Mesenchymal stem cell (in vitro differentiated cells and primary cell): ENCODE measurements around the gene PRKX.
A peak's percentile ranks its signal among the peaks of the same experiment; 100 is the strongest.
"Not testable (repeated sequence)": the region's sequence is repeated elsewhere in the genome, so short reads cannot be mapped to it uniquely, and the experiment has no call there.

Experiments
- DNase-seq: peaks from one replicate; pipeline ENCODE4 v3.0.0-alpha.2; 2013
- H2AFZ ChIP-seq: one replicate; pipeline ENCODE4 v1.6.1; 2013; ENCODE audit warnings: low read depth, mild to moderate bottlenecking, control low read depth, inconsistent platforms, low read length, moderate library complexity
- H2AK5ac ChIP-seq: 2 replicates; pipeline ENCODE4 v1.6.1; 2013; ENCODE audit warnings: low read length, moderate library complexity, mild to moderate bottlenecking, inconsistent platforms; ENCODE audit not compliant: severe bottlenecking
- H2BK120ac ChIP-seq: one replicate; pipeline ENCODE4 v1.6.1; 2013; ENCODE audit warnings: low read depth, mild to moderate bottlenecking, inconsistent platforms, low read length, moderate library complexity
- H2BK12ac ChIP-seq, 2 experiments: one replicate each; pipeline ENCODE4 v1.6.1; 2013; ENCODE audit warnings: inconsistent platforms in 2 of 2, low read length in 2 of 2, mild to moderate bottlenecking in 2 of 2, moderate library complexity in 2 of 2, control low read depth in 1 of 2
- H2BK15ac ChIP-seq: one replicate; pipeline ENCODE4 v1.6.1; 2013; ENCODE audit warnings: mild to moderate bottlenecking, low read depth, inconsistent platforms; ENCODE audit not compliant: poor library complexity, severe bottlenecking
- H2BK5ac ChIP-seq: 2 replicates; pipeline ENCODE4 v1.6.1; 2013; ENCODE audit warnings: low read depth, mild to moderate bottlenecking, low read length, control low read depth, inconsistent platforms; ENCODE audit not compliant: poor library complexity, severe bottlenecking
- H3K14ac ChIP-seq, 2 experiments: one replicate each; pipeline ENCODE4 v1.6.1; 2013; ENCODE audit warnings: inconsistent platforms in 2 of 2, low read length in 2 of 2, control low read depth in 1 of 2, mild to moderate bottlenecking in 1 of 2, moderate library complexity in 1 of 2
- H3K18ac ChIP-seq, 2 experiments: one replicate each; pipeline ENCODE4 v1.6.1; 2013; ENCODE audit warnings: inconsistent platforms in 2 of 2, low read length in 2 of 2, control low read depth in 1 of 2, low read depth in 1 of 2, mild to moderate bottlenecking in 1 of 2
- H3K23ac ChIP-seq, 2 experiments: one replicate each; pipeline ENCODE4 v1.6.1; 2013; ENCODE audit warnings: inconsistent platforms in 2 of 2, low read length in 2 of 2, mild to moderate bottlenecking in 2 of 2, moderate library complexity in 2 of 2, control low read depth in 1 of 2
- H3K27ac ChIP-seq: 2 replicates; pipeline ENCODE4 v1.5.1; 2013; ENCODE audit warnings: mild to moderate bottlenecking, moderate library complexity, low read length, control low read depth, inconsistent platforms; ENCODE audit not compliant: poor library complexity, severe bottlenecking
- H3K27me3 ChIP-seq, 2 experiments: 2 replicates each; pipeline versions ENCODE4 v1.6.1 to v1.7.0; 2013; ENCODE audit warnings: low read length in 2 of 2, mild to moderate bottlenecking in 2 of 2, moderate library complexity in 2 of 2, control low read depth in 1 of 2, inconsistent platforms in 1 of 2; ENCODE audit not compliant: control insufficient read depth in 1 of 2, insufficient read depth in 1 of 2
- H3K36me3 ChIP-seq, 2 experiments: 2 replicates each; pipeline versions ENCODE4 v1.6.1 to v1.7.0; 2013; ENCODE audit warnings: low read length in 2 of 2, control low read depth in 1 of 2, inconsistent platforms in 1 of 2, low read depth in 1 of 2, mild to moderate bottlenecking in 1 of 2; ENCODE audit not compliant: insufficient read depth in 2 of 2, control insufficient read depth in 1 of 2
- H3K4ac ChIP-seq, 2 experiments: one replicate each; pipeline ENCODE4 v1.6.1; 2013; ENCODE audit warnings: inconsistent platforms in 2 of 2, low read length in 2 of 2, mild to moderate bottlenecking in 2 of 2, moderate library complexity in 2 of 2, control low read depth in 1 of 2, low read depth in 1 of 2
- H3K4me1 ChIP-seq: 2 replicates; pipeline ENCODE4 v1.6.1; 2013; ENCODE audit warnings: low read depth, low read length, control low read depth; ENCODE audit not compliant: control insufficient read depth, insufficient read depth
- H3K4me2 ChIP-seq: 2 replicates; pipeline ENCODE4 v1.6.1; 2013; ENCODE audit warnings: low read length, mild to moderate bottlenecking, inconsistent platforms; ENCODE audit not compliant: poor library complexity, severe bottlenecking
- H3K4me3 ChIP-seq, 2 experiments: 2 replicates each; pipeline versions ENCODE4 v1.5.1 to v1.7.0; 2013; ENCODE audit warnings: low read length in 2 of 2, mild to moderate bottlenecking in 2 of 2, control low read depth in 1 of 2, low read depth in 1 of 2; ENCODE audit not compliant: insufficient read depth in 1 of 2
- H3K79me1 ChIP-seq: replicated peaks from 2 replicates; pipeline ENCODE4 v1.6.1; 2013; ENCODE audit warnings: mild to moderate bottlenecking, control low read depth, low read length, inconsistent platforms; ENCODE audit not compliant: poor library complexity, severe bottlenecking
- H3K9ac ChIP-seq: 2 replicates; pipeline ENCODE4 v1.7.0; 2013; ENCODE audit warnings: mild to moderate bottlenecking, low read length, moderate library complexity
- H3K9me3 ChIP-seq: 2 replicates; pipeline ENCODE4 v1.7.0; 2013; ENCODE audit warnings: mild to moderate bottlenecking, low read length; ENCODE audit not compliant: control insufficient read depth
- H4K8ac ChIP-seq: one replicate; pipeline ENCODE4 v1.6.1; 2013; ENCODE audit warnings: inconsistent platforms, mild to moderate bottlenecking, low read length, moderate library complexity
- H4K91ac ChIP-seq: one replicate; pipeline ENCODE4 v1.6.1; 2013; ENCODE audit warnings: mild to moderate bottlenecking, low read length, inconsistent platforms
- WGBS: methylation state at CpG from one replicate; pipeline ENCODE4 v1.1.7; 2013; ENCODE audit warnings: mixed read lengths; 5-methylcytosine and 5-hydroxymethylcytosine counted together

Gene PRKX

DNA sequence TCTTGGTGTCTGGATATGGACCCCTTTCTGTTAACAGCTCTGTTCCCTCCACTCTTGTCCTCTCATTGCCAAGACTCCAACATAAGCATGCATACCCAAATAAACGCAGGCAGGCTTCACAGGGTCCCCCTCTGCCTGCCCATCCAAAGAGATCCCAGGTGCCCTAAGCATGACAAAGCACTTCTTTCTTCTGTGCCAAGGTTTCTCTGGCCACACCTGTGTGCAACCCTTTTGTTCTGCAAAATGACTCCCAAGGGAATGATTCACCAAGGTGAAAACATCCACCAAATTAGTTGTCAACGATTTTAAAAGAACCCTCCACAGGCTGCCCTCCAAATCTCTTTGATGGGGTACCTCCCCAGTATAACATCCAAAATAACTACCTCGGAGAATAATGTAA lies 11.4 kb downstream of the PRKX start:
- not testable (repeated sequence) for H3K4ac ChIP-seq, H3K4me2 ChIP-seq, H3K9me3 ChIP-seq, H4K8ac ChIP-seq, H3K27me3 ChIP-seq, H3K4me3 ChIP-seq, H4K91ac ChIP-seq, H3K23ac ChIP-seq, H2BK12ac ChIP-seq, H2BK5ac ChIP-seq, H3K36me3 ChIP-seq, H3K79me1 ChIP-seq, H3K9ac ChIP-seq, H2AK5ac ChIP-seq, H2BK120ac ChIP-seq, H3K27ac ChIP-seq, H3K18ac ChIP-seq, H2BK15ac ChIP-seq, H3K14ac ChIP-seq, DNase-seq, H2AFZ ChIP-seq, H3K4me1 ChIP-seq
- WGBS = 62% methylated on average over 1 of the region's 3 CpGs

DNA sequence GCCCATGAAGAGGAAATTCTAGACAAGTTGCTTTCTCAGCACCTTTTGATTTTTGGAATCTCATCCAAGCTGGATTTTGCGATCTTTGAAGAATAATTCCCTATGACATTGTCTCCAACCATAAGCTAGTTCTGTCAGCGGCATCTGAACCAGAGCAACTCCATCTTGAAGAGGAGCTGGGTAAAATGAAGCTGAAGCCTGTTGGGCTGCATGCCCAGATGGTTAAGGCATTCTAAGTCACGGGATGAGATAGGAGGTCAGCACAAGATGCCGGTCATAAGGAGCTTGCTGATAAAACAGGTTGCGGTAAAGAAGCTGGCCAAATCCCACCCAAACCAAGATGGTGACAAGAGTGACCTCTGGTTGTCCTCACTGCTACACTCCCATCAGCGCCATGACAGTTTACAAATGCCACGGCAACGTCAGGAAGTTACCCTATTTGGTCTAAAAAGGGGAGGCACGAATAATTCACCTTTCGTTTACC lies 12.0 kb downstream of the PRKX start:
- H3K18ac ChIP-seq, H3K4me2 ChIP-seq, H2AK5ac ChIP-seq, H3K36me3 ChIP-seq, H2BK12ac ChIP-seq, H3K27me3 ChIP-seq, H3K4me1 ChIP-seq, H3K79me1 ChIP-seq, H2AFZ ChIP-seq, H3K14ac ChIP-seq, H3K4ac ChIP-seq, H3K23ac ChIP-seq, H2BK5ac ChIP-seq, H3K9ac ChIP-seq, H3K9me3 ChIP-seq, H4K91ac ChIP-seq, H4K8ac ChIP-seq, DNase-seq, H3K27ac ChIP-seq, H2BK120ac ChIP-seq, H2BK15ac ChIP-seq, H3K4me3 ChIP-seq: not testable (repeated sequence)
- WGBS = 94% methylated on average over 10 of the region's 10 CpGs

DNA sequence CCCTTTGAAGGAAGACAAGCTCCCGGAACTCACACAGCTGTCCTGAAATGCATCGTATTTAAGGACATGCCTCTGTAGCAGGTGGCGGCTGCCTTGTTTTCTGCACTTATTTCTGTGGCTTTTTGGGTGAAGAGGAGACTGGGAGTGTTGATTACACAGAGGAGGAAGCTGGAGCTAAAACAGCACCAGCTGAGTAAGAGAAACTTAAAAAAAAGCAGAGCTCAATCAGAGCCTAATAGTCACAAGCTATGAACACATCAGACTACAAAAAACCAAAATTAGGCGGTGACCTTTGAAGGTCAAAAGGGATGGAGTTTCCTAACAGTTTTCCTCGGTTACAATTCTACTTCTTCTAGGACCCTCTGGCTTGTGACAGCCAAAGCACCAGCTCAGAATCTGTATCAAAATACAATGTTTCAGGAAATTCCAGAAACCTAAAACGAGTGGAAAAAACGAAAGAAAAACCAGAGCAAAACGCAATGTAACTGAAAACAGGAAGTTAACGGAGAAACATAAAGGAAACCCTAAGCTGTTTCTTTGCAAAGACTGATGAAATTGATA lies 13.5 kb downstream of the PRKX start:
- no peak overlapping the region for H3K4ac ChIP-seq
- H3K18ac ChIP-seq = no peak overlapping the region
- H3K27me3 ChIP-seq = no peaks in the 10 kb centered on the region
- no peak overlapping the region for H2AFZ ChIP-seq
- no peak overlapping the region for H2AK5ac ChIP-seq
- no peak overlapping the region for H2BK5ac ChIP-seq
- H3K27ac ChIP-seq = no peak overlapping the region
- H2BK15ac ChIP-seq = no peak overlapping the region
- H3K23ac ChIP-seq = no peak overlapping the region
- H4K91ac ChIP-seq = no peak overlapping the region
- peak overlapping the region in 1 of 2 experiments; percentile 71 for H3K4me3 ChIP-seq
- H4K8ac ChIP-seq = no peak overlapping the region
- H3K4me2 ChIP-seq = no peak overlapping the region
- H3K9ac ChIP-seq = peak overlapping the region; percentile 84
- H2BK120ac ChIP-seq = no peak overlapping the region
- no peak overlapping the region for H2BK12ac ChIP-seq
- peaks cover 2% of the 10 kb centered on the region for H3K4me1 ChIP-seq
- H3K14ac ChIP-seq = no peak overlapping the region
- no peak for DNase-seq
- 31% methylated on average over 9 of the region's 9 CpGs for WGBS
- peaks cover 4% of the 10 kb centered on the region for H3K79me1 ChIP-seq
- H3K36me3 ChIP-seq = no peaks in the 10 kb centered on the region
- H3K9me3 ChIP-seq = no peaks in the 10 kb centered on the region

- no peak overlapping the region for H3K14ac ChIP-seq
- peak; percentile 66 for DNase-seq
- peaks cover 5% of the 10 kb centered on the region for H3K79me1 ChIP-seq
- H3K4me2 ChIP-seq = peak overlapping the region; percentile 47
- H3K4me3 ChIP-seq = no peak overlapping the region
- no peak overlapping the region for H3K18ac ChIP-seq
- H4K91ac ChIP-seq = no peak overlapping the region
- peak overlapping the region; percentile 60 for H3K27ac ChIP-seq
- peaks cover 2% of the 10 kb centered on the region for H3K4me1 ChIP-seq
- no peak overlapping the region for H3K9ac ChIP-seq
- no peak overlapping the region for H2BK12ac ChIP-seq
- H3K9me3 ChIP-seq = no peaks in the 10 kb centered on the region
- no peaks in the 10 kb centered on the region for H3K27me3 ChIP-seq
- 65% methylated on average over 12 of the region's 16 CpGs for WGBS
- no peaks in the 10 kb centered on the region for H3K36me3 ChIP-seq
- no peak overlapping the region for H2BK120ac ChIP-seq
- no peak overlapping the region for H3K4ac ChIP-seq
- H2AFZ ChIP-seq = no peak overlapping the region
- no peak overlapping the region for H4K8ac ChIP-seq
- H2BK15ac ChIP-seq = no peak overlapping the region
- no peak overlapping the region for H2AK5ac ChIP-seq
- H2BK5ac ChIP-seq = no peak overlapping the region
- H3K23ac ChIP-seq = no peak overlapping the region
Observed at GRCh38 chrX:3697701-3698279, 15.7 kb downstream of the PRKX start.
